ENCODE results near the gene B3GAT3.
"Not testable (repeated sequence)": the region's sequence is repeated elsewhere in the genome, so short reads cannot be mapped to it uniquely, and the experiment has no call there.

B3GAT3 gene

GRCh38 chr11:62577046-62577714 is 44.6 kb downstream of the B3GAT3 start:
- DNase-seq, result no peak

- no peak for DNase-seq
Measured at GRCh38 chr11:62575837-62576236, 45.9 kb downstream of the B3GAT3 start.

GRCh38 chr11:62575156-62575555 is 46.6 kb downstream of the B3GAT3 start:
- no peak for DNase-seq

GRCh38 chr11:62574363-62575071 is 47.3 kb downstream of the B3GAT3 start:
- peak in 3 of 6 experiments; percentile 34 to 46 (median 42) for DNase-seq

- peak; percentile 91 to 100 (median 98) for DNase-seq
Measured at GRCh38 chr11:62573592-62574362, 48.0 kb downstream of the B3GAT3 start, which contains the start of gene EEF1G. TSS of gene EEF1G (minus strand) at chr11:62573891. CDS start at chr11:62573842, 49 bp downstream.

GRCh38 chr11:62573006-62573591 is 48.7 kb downstream of the B3GAT3 start:
- peak in 3 of 6 experiments; percentile 25 to 60 (median 44) for DNase-seq

- DNase-seq, result no peak
Measured at GRCh38 chr11:62572431-62572830, 49.4 kb downstream of the B3GAT3 start.

- not testable (repeated sequence) for DNase-seq
Measured at GRCh38 chr11:62571493-62571892, 50.3 kb downstream of the B3GAT3 start.

- not testable (repeated sequence) for DNase-seq
Measured at GRCh38 chr11:62570903-62571302, 50.9 kb downstream of the B3GAT3 start.

GRCh38 chr11:62569611-62570010 is 52.2 kb downstream of the B3GAT3 start:
- DNase-seq, result no peak

GRCh38 chr11:62567018-62567633 is 54.7 kb downstream of the B3GAT3 start:
- no peak for DNase-seq

- DNase-seq, result no peak
Measured at GRCh38 chr11:62566247-62566646, 55.5 kb downstream of the B3GAT3 start.

Measured in stimulated activated naive CD4-positive, alpha-beta T cell (primary cell).